HepG2 (cell line): Measurements from ENCODE around the gene ATP6V0D1. TPM values are rescaled to one million over a fixed set of nuclear protein-coding genes. Genes with fewer than 3 reads are reported as not detected.
A peak's percentile ranks its signal among the peaks of the same experiment; 100 is the strongest.

Source experiments
- ARNT2 ChIP-seq: sonication (generic); formaldehyde crosslinking; IDR thresholded peaks from 2 replicates; pipeline ENCODE4 v1.8.0; 2022; ENCODE audit warnings: mild to moderate bottlenecking, low read depth, missing genetic modification reagents, moderate library complexity
- BRD4 ChIP-seq: sonication (generic); formaldehyde crosslinking; IDR thresholded peaks from 2 replicates; pipeline ENCODE4 v1.4.0; 2020; ENCODE audit warnings: missing genetic modification reagents
- ERF ChIP-seq: IDR thresholded peaks from 2 replicates; pipeline ENCODE4 v1.6.1; 2018; ENCODE audit warnings: missing biosample characterization, missing genetic modification reagents
- HOXA9 ChIP-seq: sonication (generic); formaldehyde crosslinking; IDR thresholded peaks from 2 replicates; pipeline ENCODE4 v1.8.1; 2022; ENCODE audit warnings: missing genetic modification reagents, mild to moderate bottlenecking, moderate library complexity, borderline replicate concordance
- IRF2 ChIP-seq: IDR thresholded peaks from 2 replicates; pipeline ENCODE4 v1.6.1; 2018; ENCODE audit warnings: missing genetic modification reagents, missing compliant biosample characterization
- MIXL1 ChIP-seq: IDR thresholded peaks from 2 replicates; pipeline ENCODE4 v1.6.1; 2016
- MYNN ChIP-seq: sonication (generic); formaldehyde crosslinking; IDR thresholded peaks from 2 replicates; pipeline ENCODE4 v1.4.0; 2020; ENCODE audit warnings: mild to moderate bottlenecking, low read depth, missing genetic modification reagents
- NR2F6 ChIP-seq, 2 experiments: IDR thresholded peaks; 2 replicates each; pipeline ENCODE4 v1.6.1; 2016; ENCODE audit warnings: antibody characterized with exemption in 1 of 2, mild to moderate bottlenecking in 1 of 2
- PCBP1 ChIP-seq: fragments of 200-400 bp; formaldehyde crosslinking; IDR thresholded peaks from 2 replicates; pipeline ENCODE4 v1.6.1; 2017; ENCODE audit warnings: mild to moderate bottlenecking, low read depth, low read length, borderline replicate concordance
- PHB2 ChIP-seq: fragments of 450-650 bp; IDR thresholded peaks from 2 replicates; pipeline ENCODE4 v1.6.1; 2018; ENCODE audit not compliant: partially characterized antibody
- POLR2A ChIP-seq, 2 experiments: IDR thresholded peaks; 2 replicates each; pipeline ENCODE4 v1.6.1; 2011; ENCODE audit warnings: low read depth in 2 of 2, low read length in 2 of 2, mild to moderate bottlenecking in 1 of 2, moderate library complexity in 1 of 2; ENCODE audit not compliant: insufficient read depth in 1 of 2
- SMAD1 ChIP-seq: sonication (generic); formaldehyde crosslinking; IDR thresholded peaks from 2 replicates; pipeline ENCODE4 v1.4.0; 2020; ENCODE audit warnings: missing genetic modification reagents, low read depth, mild to moderate bottlenecking, borderline replicate concordance
- THAP11 ChIP-seq: IDR thresholded peaks from 2 replicates; pipeline ENCODE4 v1.6.1; 2016; ENCODE audit warnings: missing biosample characterization, missing genetic modification reagents
- ZC3H13 ChIP-seq: sonication (generic); formaldehyde crosslinking; IDR thresholded peaks from 2 replicates; pipeline ENCODE4 v1.8.1; 2023; ENCODE audit warnings: mild to moderate bottlenecking, missing genetic modification reagents, moderate library complexity
- ZFAT ChIP-seq: sonication (generic); formaldehyde crosslinking; conservative IDR thresholded peaks from 2 replicates; pipeline ENCODE4 v1.8.1; 2023; ENCODE audit warnings: missing genetic modification reagents, inconsistent platforms
- ZNF598 ChIP-seq: sonication (generic); formaldehyde crosslinking; IDR thresholded peaks from 2 replicates; pipeline ENCODE4 v1.5.1; 2020; ENCODE audit warnings: mild to moderate bottlenecking, missing genetic modification reagents, borderline replicate concordance
- ZNF775 ChIP-seq: sonication (generic); formaldehyde crosslinking; IDR thresholded peaks from 2 replicates; pipeline ENCODE4 v1.4.0; 2020; ENCODE audit warnings: missing genetic modification reagents, mild to moderate bottlenecking, moderate library complexity, borderline replicate concordance
- polyA plus RNA-seq, 8 experiments: library from polyadenylated mRNA; depleted of rRNA in 3 of 8; stranded (reverse) in 7 of 8; unstranded in 1 of 8; fragments of >200 nt; fragmentation: Illumina TruSeq in 4 of 8; extraction: Trizol in 4 of 8; gene quantifications; 2 replicates each; pipeline versions ENCODE4 v1.2.1 to v1.2.3, GENCODE V29; 2011 to 2016; ENCODE audit warnings: low read depth in 4 of 8, missing spikeins in 1 of 8, mixed read lengths in 1 of 8; ENCODE audit not compliant: insufficient read depth in 1 of 8
- total RNA-seq, 5 experiments: library from RNA; depleted of rRNA; stranded (reverse); fragments of >200 nt; fragmentation: Illumina TruSeq; extraction: Trizol; gene quantifications; 2 replicates each; pipeline ENCODE4 v1.2.3, GENCODE V29; 2016; ENCODE audit warnings: low read depth in 1 of 5
- TF ChIP-seq, protein P1 (sequence below): sonication (generic); formaldehyde crosslinking; IDR thresholded peaks from 2 replicates; pipeline ENCODE4 v1.4.0; 2020; ENCODE audit warnings: missing genetic modification reagents
- TF ChIP-seq, protein P2 (sequence below): sonication (generic); formaldehyde crosslinking; IDR thresholded peaks from 2 replicates; pipeline ENCODE4 v1.4.0; 2020; ENCODE audit warnings: missing genetic modification reagents
- TF ChIP-seq, protein P3 (sequence below): fragments of 450-650 bp; IDR thresholded peaks from 2 replicates; pipeline ENCODE4 v1.6.1; 2017; ENCODE audit warnings: mild to moderate bottlenecking
- TF ChIP-seq, protein P4 (sequence below): IDR thresholded peaks from 2 replicates; pipeline ENCODE4 v1.6.1; 2016; ENCODE audit warnings: missing compliant biosample characterization, missing genetic modification reagents, borderline replicate concordance

Gene ATP6V0D1
- total and polyA plus RNA-seq, 2 of the 13 experiments (the other 11 are each of a cell fraction or from before 2014, with no cell fraction given), result 51.1 to 61.3 TPM

DNA sequence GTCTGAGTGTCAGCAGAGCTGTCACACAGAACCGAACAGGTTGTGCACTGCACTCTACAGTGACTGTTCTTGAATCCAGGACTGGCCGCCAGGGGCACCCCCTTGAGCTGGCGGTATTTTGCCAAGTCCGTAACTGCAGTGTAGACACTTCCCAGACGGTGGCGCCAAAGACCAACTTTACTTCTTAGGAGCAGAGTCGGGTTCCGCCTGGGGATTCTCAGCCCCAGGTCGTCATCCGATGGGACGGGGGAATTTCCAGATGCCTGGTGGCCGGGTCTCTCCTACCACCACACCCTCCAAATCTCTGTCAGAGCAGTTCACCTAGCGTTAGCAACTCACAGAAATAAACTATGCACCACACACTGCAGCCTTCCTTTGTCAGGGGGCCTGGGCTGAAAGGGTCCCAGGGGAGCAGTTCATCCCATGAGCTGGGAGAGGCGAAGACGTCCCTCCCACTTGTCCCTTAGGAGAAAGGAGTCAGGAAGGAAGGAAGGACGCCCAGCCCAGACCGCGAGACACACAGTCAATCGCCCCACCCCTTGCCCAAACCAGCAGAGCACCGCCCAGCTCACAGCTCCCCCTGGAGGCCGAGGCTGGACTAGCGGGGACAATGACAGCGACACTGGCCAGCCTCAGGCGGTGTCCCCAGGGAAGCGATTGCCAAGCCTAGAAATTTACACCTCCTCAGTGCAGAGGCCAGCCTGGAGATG, 40.3 kb upstream of the ATP6V0D1 start (continued):
- TF ChIP-seq NR2F6 (IDR thresholded peaks at IDR 0.05) (0 out of 2 replicates have a peak, but pooled peaks have one; percentile 45), NR2F6 (CRISPR knock-in tag; IDR thresholded peaks at IDR 0.05) (peak; percentile 69; the same call in 1 of the 2 replicates), ZFAT (CRISPR knock-in tag) (no peak), THAP11 (CRISPR knock-in tag) (peak; percentile 84), ARNT2 (CRISPR knock-in tag) (no peak; the same call in 1 of the 2 replicates), PCBP1 (0 out of 2 replicates have a peak, but pooled peaks have one; percentile 24), MYNN (CRISPR knock-in tag) (0 out of 2 replicates have a peak, but pooled peaks have one; percentile 9), HOXA9 (CRISPR knock-in tag) (no peak), ZNF775 (no peak), MIXL1 (CRISPR knock-in tag) (0 out of 2 replicates have a peak, but pooled peaks have one; percentile 58), POLR2A (IDR thresholded peaks at IDR 0.05; ENCODE audit: insufficient read depth in 1 of 2, low read depth in 2 of 2, low read length in 2 of 2) (no peak), IRF2 (CRISPR knock-in tag) (peak; percentile 60), ERF (CRISPR knock-in tag) (peak; percentile 86), SMAD1 (CRISPR knock-in tag) (no peak), ZNF598 (CRISPR knock-in tag) (no peak), BRD4 (CRISPR knock-in tag) (0 out of 2 replicates have a peak, but pooled peaks have one; percentile 51), PHB2 (no peak), ZC3H13 (CRISPR knock-in tag) (no peak)
- TF ChIP-seq, protein P1, sequence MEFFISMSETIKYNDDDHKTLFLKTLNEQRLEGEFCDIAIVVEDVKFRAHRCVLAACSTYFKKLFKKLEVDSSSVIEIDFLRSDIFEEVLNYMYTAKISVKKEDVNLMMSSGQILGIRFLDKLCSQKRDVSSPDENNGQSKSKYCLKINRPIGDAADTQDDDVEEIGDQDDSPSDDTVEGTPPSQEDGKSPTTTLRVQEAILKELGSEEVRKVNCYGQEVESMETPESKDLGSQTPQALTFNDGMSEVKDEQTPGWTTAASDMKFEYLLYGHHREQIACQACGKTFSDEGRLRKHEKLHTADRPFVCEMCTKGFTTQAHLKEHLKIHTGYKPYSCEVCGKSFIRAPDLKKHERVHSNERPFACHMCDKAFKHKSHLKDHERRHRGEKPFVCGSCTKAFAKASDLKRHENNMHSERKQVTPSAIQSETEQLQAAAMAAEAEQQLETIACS (CRISPR knock-in tag), result no peak
- TF ChIP-seq, protein P2, sequence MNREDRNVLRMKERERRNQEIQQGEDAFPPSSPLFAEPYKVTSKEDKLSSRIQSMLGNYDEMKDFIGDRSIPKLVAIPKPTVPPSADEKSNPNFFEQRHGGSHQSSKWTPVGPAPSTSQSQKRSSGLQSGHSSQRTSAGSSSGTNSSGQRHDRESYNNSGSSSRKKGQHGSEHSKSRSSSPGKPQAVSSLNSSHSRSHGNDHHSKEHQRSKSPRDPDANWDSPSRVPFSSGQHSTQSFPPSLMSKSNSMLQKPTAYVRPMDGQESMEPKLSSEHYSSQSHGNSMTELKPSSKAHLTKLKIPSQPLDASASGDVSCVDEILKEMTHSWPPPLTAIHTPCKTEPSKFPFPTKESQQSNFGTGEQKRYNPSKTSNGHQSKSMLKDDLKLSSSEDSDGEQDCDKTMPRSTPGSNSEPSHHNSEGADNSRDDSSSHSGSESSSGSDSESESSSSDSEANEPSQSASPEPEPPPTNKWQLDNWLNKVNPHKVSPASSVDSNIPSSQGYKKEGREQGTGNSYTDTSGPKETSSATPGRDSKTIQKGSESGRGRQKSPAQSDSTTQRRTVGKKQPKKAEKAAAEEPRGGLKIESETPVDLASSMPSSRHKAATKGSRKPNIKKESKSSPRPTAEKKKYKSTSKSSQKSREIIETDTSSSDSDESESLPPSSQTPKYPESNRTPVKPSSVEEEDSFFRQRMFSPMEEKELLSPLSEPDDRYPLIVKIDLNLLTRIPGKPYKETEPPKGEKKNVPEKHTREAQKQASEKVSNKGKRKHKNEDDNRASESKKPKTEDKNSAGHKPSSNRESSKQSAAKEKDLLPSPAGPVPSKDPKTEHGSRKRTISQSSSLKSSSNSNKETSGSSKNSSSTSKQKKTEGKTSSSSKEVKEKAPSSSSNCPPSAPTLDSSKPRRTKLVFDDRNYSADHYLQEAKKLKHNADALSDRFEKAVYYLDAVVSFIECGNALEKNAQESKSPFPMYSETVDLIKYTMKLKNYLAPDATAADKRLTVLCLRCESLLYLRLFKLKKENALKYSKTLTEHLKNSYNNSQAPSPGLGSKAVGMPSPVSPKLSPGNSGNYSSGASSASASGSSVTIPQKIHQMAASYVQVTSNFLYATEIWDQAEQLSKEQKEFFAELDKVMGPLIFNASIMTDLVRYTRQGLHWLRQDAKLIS, result no peak
- TF ChIP-seq, protein P3, sequence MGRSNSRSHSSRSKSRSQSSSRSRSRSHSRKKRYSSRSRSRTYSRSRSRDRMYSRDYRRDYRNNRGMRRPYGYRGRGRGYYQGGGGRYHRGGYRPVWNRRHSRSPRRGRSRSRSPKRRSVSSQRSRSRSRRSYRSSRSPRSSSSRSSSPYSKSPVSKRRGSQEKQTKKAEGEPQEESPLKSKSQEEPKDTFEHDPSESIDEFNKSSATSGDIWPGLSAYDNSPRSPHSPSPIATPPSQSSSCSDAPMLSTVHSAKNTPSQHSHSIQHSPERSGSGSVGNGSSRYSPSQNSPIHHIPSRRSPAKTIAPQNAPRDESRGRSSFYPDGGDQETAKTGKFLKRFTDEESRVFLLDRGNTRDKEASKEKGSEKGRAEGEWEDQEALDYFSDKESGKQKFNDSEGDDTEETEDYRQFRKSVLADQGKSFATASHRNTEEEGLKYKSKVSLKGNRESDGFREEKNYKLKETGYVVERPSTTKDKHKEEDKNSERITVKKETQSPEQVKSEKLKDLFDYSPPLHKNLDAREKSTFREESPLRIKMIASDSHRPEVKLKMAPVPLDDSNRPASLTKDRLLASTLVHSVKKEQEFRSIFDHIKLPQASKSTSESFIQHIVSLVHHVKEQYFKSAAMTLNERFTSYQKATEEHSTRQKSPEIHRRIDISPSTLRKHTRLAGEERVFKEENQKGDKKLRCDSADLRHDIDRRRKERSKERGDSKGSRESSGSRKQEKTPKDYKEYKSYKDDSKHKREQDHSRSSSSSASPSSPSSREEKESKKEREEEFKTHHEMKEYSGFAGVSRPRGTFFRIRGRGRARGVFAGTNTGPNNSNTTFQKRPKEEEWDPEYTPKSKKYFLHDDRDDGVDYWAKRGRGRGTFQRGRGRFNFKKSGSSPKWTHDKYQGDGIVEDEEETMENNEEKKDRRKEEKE, result no peak
- TF ChIP-seq, protein P4, sequence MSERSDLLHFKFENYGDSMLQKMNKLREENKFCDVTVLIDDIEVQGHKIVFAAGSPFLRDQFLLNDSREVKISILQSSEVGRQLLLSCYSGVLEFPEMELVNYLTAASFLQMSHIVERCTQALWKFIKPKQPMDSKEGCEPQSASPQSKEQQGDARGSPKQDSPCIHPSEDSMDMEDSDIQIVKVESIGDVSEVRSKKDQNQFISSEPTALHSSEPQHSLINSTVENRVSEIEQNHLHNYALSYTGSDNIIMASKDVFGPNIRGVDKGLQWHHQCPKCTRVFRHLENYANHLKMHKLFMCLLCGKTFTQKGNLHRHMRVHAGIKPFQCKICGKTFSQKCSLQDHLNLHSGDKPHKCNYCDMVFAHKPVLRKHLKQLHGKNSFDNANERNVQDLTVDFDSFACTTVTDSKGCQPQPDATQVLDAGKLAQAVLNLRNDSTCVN (CRISPR knock-in tag), result peak; percentile 30; the same call in 1 of the 2 replicates
